Ascending aorta (tissue), 2 donors: ENCODE results near the gene EBNA1BP2. TPM values are rescaled to one million over a fixed set of nuclear protein-coding genes. Genes with fewer than 3 reads are reported as not detected.
"Not testable (repeated sequence)": the region's sequence is repeated elsewhere in the genome, so short reads cannot be mapped to it uniquely, and the experiment has no call there.

Experiments
- DNase-seq, 2 donors: peaks; one replicate each; pipeline ENCODE4 v3.0.0-alpha.2; 2019; ENCODE audit warnings: low spot score in 2 of 2
- H3K27ac ChIP-seq, 2 donors: fragments of 200-600 bp; sonication (generic); one replicate each; pipeline ENCODE4 v1.5.1; 2016 to 2017; ENCODE audit warnings: mild to moderate bottlenecking in 1 of 2
- H3K27me3 ChIP-seq: fragments of 200-600 bp; sonication (generic); one replicate; pipeline ENCODE4 v1.5.1; 2017
- H3K36me3 ChIP-seq, 2 donors: fragments of 200-600 bp; sonication (generic); one replicate each; pipeline ENCODE4 v1.5.1; 2016
- H3K4me1 ChIP-seq, 2 donors: fragments of 200-600 bp; sonication (generic); one replicate each; pipeline ENCODE4 v1.5.1; 2016 to 2017; ENCODE audit warnings: mild to moderate bottlenecking in 1 of 2
- H3K4me3 ChIP-seq, 2 donors: fragments of 200-600 bp; sonication (generic); one replicate each; pipeline ENCODE4 v1.5.1; 2016 to 2017; ENCODE audit warnings: mild to moderate bottlenecking in 1 of 2
- H3K9me3 ChIP-seq, 2 donors: fragments of 200-600 bp; sonication (generic); one replicate each; pipeline ENCODE4 v1.5.1; 2016
- CTCF ChIP-seq, 3 experiments: fragments of 200-600 bp in 2 of 3; fragments of 450-650 bp in 1 of 3; sonication (generic) in 2 of 3; IDR thresholded peaks; one replicate each; pipeline ENCODE4 v1.5.1; 2016 to 2019; ENCODE audit warnings: antibody characterized with exemption in 3 of 3, mild to moderate bottlenecking in 1 of 3, moderate library complexity in 1 of 3
- intact Hi-C: fragments of 100-400 bp; cut with DNase I; formaldehyde crosslinking; loops from one replicate; pipeline ENCODE4 v1.15.1; 2023
- total RNA-seq: library from RNA; depleted of rRNA; stranded (reverse); fragments of >200 nt; gene quantifications from one replicate; pipeline ENCODE4 v1.1.0, GENCODE V29; 2016

Gene EBNA1BP2
- total RNA-seq = 22.1 TPM

GRCh38 chr1:43171876-43172526 is at the start of gene EBNA1BP2, which contains the start of gene CFAP57:
Gene EBNA1BP2, minus strand, starts transcription at chr1:43172290. Its CDS starts 172 bp downstream, at chr1:43172118.
Gene CFAP57, plus strand, starts transcription at chr1:43172330. Its CDS starts 424 bp downstream, at chr1:43172754.
- intact Hi-C loops = loop anchor here (1.0 to 5.0 kb wide), 7 partner anchors 175 to 489 kb away; partner anchors contain the start of genes C1orf50, ELOVL1, KDM4A and P3H1
- no peaks in the 10 kb centered on the region for H3K9me3 ChIP-seq
- H3K4me3 ChIP-seq = peak within 1 kb of the TSS; percentile 69 to 92
- H3K36me3 ChIP-seq = peaks cover 15 to 31% of the 10 kb centered on the region in 2 donors
- no peaks in the 10 kb centered on the region for H3K27me3 ChIP-seq
- no peak for TF ChIP-seq CTCF (IDR thresholded peaks at IDR 0.05)
- peak within 1 kb of the TSS; percentile 46 to 51 for H3K27ac ChIP-seq
- H3K4me1 ChIP-seq = peaks cover 6 to 9% of the 10 kb centered on the region in 2 donors
- DNase-seq = peak; percentile 76 to 96

DNA sequence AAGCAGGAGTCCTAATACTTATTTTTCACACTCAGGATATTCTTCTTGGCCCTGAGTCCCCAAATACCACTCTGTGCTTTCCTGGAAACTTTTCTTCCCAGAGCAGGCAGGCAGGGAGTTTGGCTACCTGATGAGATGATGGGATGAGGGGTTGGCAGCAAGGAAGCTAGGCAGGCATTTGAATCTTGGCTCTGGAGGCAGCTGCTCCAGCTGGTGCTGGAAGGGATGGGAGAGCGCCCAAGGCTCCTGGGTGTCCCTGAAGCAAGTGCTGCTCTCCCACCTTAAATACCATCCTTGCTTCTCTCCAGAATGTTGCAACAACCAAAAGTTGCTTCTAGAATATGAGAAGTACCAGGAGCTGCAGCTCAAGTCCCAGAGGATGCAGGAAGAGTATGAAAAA is 49.7 kb upstream of the EBNA1BP2 start:
- no peak for TF ChIP-seq CTCF (IDR thresholded peaks at IDR 0.05)
- Histone ChIP-seq H3K27ac (no peak overlapping the region), H3K27me3 (no peaks in the 10 kb centered on the region), H3K9me3 (no peaks in the 10 kb centered on the region), H3K36me3 (no peaks in the 10 kb centered on the region), H3K4me1 (no peaks in the 10 kb centered on the region), H3K4me3 (no peak overlapping the region)
- intact Hi-C loops = no loop called here
- DNase-seq = no peak

DNA sequence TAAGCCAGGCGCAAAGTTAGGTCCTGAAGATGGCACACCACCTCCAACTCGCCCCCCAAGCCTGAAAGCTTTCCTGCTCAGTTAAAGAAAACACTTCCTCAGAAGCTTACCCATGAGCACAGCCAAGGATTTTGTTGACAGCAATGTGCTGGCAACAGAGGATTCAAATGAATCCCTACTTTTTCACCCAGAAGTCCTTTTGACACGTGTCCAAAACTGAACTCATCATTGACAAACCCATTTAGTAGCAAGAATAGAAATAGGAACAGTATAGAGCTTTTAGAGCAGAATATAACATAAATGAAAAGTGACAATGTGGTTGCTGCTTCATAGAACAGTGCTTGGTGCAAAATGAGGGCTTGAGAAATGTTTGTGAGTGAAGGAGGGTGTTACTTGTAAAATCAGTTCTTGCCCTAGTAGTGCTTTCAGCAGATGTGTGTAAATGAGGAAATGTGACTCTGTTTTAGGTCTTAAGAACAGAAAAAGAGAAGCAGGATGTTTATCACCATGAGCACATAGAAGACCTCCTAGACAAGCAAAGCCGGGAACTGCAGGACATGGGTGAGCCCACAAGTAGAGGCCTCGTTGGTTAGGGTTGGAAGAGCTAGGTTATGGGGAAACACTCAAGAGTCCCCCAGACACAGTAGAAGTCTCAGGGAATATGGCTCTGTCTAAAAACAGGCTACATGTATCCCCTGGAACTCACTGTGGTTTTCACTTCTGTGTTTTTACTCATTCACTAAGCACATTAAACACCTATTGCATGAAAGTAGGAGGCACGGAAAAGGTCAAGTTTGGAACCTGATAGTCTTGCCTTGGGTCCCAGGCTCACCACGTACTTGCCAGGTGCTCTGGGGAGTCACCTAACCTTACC is 49.1 kb upstream of the EBNA1BP2 start:
- Histone ChIP-seq H3K4me3 (no peak overlapping the region), H3K36me3 (no peaks in the 10 kb centered on the region), H3K27me3 (no peaks in the 10 kb centered on the region), H3K9me3 (no peaks in the 10 kb centered on the region), H3K4me1 (no peaks in the 10 kb centered on the region), H3K27ac (no peak overlapping the region)
- TF ChIP-seq CTCF (IDR thresholded peaks at IDR 0.05) = no peak
- no peak for DNase-seq
- intact Hi-C loops = no loop called here

- no peak for TF ChIP-seq CTCF (IDR thresholded peaks at IDR 0.05)
Observed at GRCh38 chr1:43217747-43218146, 45.7 kb upstream of the EBNA1BP2 start.

DNA sequence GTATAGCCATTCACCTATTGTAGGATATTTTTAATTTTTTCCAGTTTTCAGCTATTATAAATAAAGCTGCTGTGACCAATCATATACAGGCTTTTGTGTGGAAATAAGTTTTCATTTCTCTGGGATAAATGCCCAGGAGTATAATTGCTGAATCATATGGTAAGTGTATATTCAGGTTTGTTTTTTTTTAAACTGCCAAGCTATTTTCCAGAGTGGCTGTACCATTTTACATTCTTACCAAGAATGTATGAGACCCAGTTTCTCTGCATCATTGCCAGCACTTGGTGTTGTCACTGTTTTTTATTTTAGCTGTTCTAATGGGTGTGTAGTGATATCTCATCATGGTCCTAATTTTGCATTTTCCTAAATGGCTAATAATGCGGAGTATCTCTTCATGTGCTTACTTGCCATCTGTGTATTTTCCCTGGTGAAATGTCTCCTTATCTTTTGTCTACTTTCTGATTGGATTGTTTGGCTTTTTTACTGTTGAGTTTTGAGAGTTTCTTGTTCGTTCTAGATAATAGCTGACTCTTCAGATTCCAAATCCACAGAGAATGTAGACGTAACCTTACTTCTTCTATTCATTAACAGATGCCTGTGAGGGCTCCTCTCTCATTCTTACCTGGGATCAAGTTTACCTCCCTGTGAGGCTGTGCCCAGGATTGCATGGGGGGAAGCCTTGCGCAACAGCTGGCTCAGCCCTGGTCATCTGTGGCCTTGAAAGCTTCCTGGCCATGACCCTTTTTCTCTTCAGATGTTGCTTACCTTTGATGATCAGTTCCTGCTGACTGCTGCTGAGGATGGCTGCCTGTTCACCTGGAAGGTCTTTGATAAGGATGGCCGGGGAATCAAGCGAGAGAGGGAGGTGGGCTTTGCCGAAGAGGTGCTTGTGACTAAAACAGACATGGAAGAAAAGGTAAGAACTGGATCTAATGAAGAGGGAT is 42.7 kb upstream of the EBNA1BP2 start:
- no peak for TF ChIP-seq CTCF (IDR thresholded peaks at IDR 0.05)
- Histone ChIP-seq H3K4me1 (no peaks in the 10 kb centered on the region), H3K27me3 (no peaks in the 10 kb centered on the region), H3K27ac (no peak overlapping the region), H3K9me3 (no peaks in the 10 kb centered on the region), H3K4me3 (no peak overlapping the region), H3K36me3 (no peaks in the 10 kb centered on the region)
- intact Hi-C loops = no loop called here
- no peak for DNase-seq

More at GRCh38 chr1:43217747-43218146, 45.7 kb upstream of the EBNA1BP2 start:
- Histone ChIP-seq H3K9me3 (no peaks in the 10 kb centered on the region), H3K4me3 (no peak overlapping the region), H3K36me3 (no peaks in the 10 kb centered on the region), H3K27me3 (no peaks in the 10 kb centered on the region), H3K4me1 (no peaks in the 10 kb centered on the region), H3K27ac (no peak overlapping the region)
- intact Hi-C loops = no loop called here
- no peak for DNase-seq

- H3K36me3 ChIP-seq, H3K4me3 ChIP-seq, H3K9me3 ChIP-seq, H3K27ac ChIP-seq, DNase-seq, intact Hi-C loops, H3K27me3 ChIP-seq: not testable (repeated sequence)
- peaks cover 0 to 15% of the 10 kb centered on the region in 2 donors for H3K4me1 ChIP-seq
Observed at GRCh38 chr1:43208277-43208676, 36.2 kb upstream of the EBNA1BP2 start.
